Measurements from ENCODE around the gene SMARCE1.

SMARCE1 gene

DNA sequence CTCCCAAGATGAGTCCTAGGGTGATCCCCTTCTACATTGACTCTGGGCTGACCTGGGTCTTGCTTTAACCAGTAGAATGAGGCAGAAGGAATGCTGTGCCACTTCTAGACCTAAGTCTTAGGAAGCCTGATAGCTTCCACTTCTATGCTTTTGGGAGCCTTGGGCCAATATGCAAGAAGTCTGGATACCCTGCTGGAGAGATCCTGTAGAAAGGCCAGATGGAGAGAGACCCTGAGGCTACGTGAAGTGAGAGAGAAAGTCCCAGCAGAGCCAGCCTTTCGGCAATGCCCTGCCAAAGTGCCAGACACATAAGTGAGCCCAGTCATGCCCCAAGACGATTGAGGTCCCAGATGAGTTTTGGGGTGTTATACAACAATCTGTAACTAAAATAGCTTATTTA lies 15.6 kb upstream of the SMARCE1 start:
- Histone ChIP-seq H4K20me1 (ENCODE audit: insufficient read depth, low read length) (no peaks in the 10 kb centered on the region), H3K79me2 (ENCODE audit: insufficient read depth, low read length) (no peaks in the 10 kb centered on the region), H3K27ac (ENCODE audit: low read depth, low read length, poor library complexity, severe bottlenecking) (no peak overlapping the region), H3K9me2 (ENCODE audit: low read depth, low read length) (no peaks in the 10 kb centered on the region), H3K9me3 (ENCODE audit: low read length) (no peaks in the 10 kb centered on the region), H3K9ac (ENCODE audit: low read length) (no peak overlapping the region), H3K4me2 (ENCODE audit: low read length) (no peak overlapping the region), H3K4me3 (ENCODE audit: low read depth, low read length, poor library complexity, severe bottlenecking) (no peak overlapping the region), H2AFZ (ENCODE audit: low read length) (no peak overlapping the region), H3K4me1 (ENCODE audit: insufficient read depth, low read length, severe bottlenecking) (no peaks in the 10 kb centered on the region), H3K36me3 (ENCODE audit: insufficient read depth, low read length) (no peaks in the 10 kb centered on the region), H3K27me3 (ENCODE audit: insufficient read depth, low read length) (peaks cover 6% of the 10 kb centered on the region; the same call in 1 of the 2 replicates), H3F3A (ENCODE audit: insufficient read depth, low read length) (no peaks in the 10 kb centered on the region)
- TF ChIP-seq, protein P1, sequence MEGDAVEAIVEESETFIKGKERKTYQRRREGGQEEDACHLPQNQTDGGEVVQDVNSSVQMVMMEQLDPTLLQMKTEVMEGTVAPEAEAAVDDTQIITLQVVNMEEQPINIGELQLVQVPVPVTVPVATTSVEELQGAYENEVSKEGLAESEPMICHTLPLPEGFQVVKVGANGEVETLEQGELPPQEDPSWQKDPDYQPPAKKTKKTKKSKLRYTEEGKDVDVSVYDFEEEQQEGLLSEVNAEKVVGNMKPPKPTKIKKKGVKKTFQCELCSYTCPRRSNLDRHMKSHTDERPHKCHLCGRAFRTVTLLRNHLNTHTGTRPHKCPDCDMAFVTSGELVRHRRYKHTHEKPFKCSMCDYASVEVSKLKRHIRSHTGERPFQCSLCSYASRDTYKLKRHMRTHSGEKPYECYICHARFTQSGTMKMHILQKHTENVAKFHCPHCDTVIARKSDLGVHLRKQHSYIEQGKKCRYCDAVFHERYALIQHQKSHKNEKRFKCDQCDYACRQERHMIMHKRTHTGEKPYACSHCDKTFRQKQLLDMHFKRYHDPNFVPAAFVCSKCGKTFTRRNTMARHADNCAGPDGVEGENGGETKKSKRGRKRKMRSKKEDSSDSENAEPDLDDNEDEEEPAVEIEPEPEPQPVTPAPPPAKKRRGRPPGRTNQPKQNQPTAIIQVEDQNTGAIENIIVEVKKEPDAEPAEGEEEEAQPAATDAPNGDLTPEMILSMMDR (IDR thresholded peaks at IDR 0.05; ENCODE audit: low read length), result no peak
- TF ChIP-seq EZH2 (IDR thresholded peaks at IDR 0.05; ENCODE audit: borderline replicate concordance, low read length), result no peak

DNA sequence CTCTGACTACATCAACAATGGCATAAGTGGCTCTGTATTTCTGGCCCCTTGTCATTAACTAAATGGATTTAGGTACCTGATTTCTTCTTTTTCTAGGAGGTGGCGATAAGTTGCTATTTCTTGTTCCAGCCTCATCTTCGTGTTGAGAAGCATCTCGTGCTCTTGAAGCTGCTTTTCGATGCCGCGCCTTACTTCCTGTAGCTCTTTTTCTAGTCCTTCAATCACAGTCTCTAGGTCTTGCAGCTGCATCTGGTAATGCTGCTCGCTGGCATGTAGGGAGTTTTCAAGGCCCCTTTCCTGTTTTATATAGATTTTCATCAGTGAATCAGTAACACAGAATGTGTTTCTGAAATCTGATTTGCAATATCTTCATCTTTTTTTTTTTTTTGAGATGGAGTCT lies 12.3 kb upstream of the SMARCE1 start:
- no peak overlapping the region for H2AFZ ChIP-seq (ENCODE audit: low read length)
- no peak overlapping the region for H3K4me2 ChIP-seq (ENCODE audit: low read length)
- H3K9me3 ChIP-seq (ENCODE audit: low read length), result no peaks in the 10 kb centered on the region
- no peaks in the 10 kb centered on the region for H3F3A ChIP-seq (ENCODE audit: insufficient read depth, low read length)
- no peaks in the 10 kb centered on the region for H3K79me2 ChIP-seq (ENCODE audit: insufficient read depth, low read length)
- TF ChIP-seq EZH2 (IDR thresholded peaks at IDR 0.05; ENCODE audit: borderline replicate concordance, low read length), result no peak
- TF ChIP-seq, protein P1 (IDR thresholded peaks at IDR 0.05; ENCODE audit: low read length), result no peak
- H3K36me3 ChIP-seq (ENCODE audit: insufficient read depth, low read length), result no peaks in the 10 kb centered on the region
- H3K27ac ChIP-seq (ENCODE audit: low read depth, low read length, poor library complexity, severe bottlenecking), result no peak overlapping the region
- H3K9me2 ChIP-seq (ENCODE audit: low read depth, low read length), result no peaks in the 10 kb centered on the region
- H3K9ac ChIP-seq (ENCODE audit: low read length), result no peak overlapping the region
- H3K27me3 ChIP-seq (ENCODE audit: insufficient read depth, low read length), result no peaks in the 10 kb centered on the region
- no peaks in the 10 kb centered on the region for H3K4me1 ChIP-seq (ENCODE audit: insufficient read depth, low read length, severe bottlenecking)
- H4K20me1 ChIP-seq (ENCODE audit: insufficient read depth, low read length), result no peaks in the 10 kb centered on the region
- H3K4me3 ChIP-seq (ENCODE audit: low read depth, low read length, poor library complexity, severe bottlenecking), result no peak overlapping the region

DNA sequence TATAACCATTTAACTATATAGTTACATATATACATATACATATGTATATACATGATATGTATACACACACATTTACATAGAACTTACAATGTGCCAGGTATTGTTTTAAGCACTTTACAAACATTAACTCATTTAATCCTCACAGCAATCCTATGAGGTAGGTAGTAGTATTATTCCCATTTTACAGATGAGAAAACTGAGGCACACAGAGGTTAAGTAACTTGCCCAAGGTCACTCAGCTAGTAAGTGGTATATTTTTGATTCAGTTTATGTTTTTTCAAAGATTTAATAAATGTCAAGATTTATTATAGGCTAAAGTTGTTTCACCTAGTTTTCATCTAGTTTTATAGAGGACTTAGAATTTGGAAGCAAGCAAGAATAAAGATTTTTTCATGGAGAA lies 10.8 kb upstream of the SMARCE1 start:
- no peaks in the 10 kb centered on the region for H4K20me1 ChIP-seq (ENCODE audit: insufficient read depth, low read length)
- H3K4me1 ChIP-seq (ENCODE audit: insufficient read depth, low read length, severe bottlenecking), result no peaks in the 10 kb centered on the region
- no peak overlapping the region for H3K9ac ChIP-seq (ENCODE audit: low read length)
- H3K9me3 ChIP-seq (ENCODE audit: low read length), result no peaks in the 10 kb centered on the region
- no peak overlapping the region for H3K27ac ChIP-seq (ENCODE audit: low read depth, low read length, poor library complexity, severe bottlenecking)
- H3K4me2 ChIP-seq (ENCODE audit: low read length), result no peak overlapping the region
- H3K4me3 ChIP-seq (ENCODE audit: low read depth, low read length, poor library complexity, severe bottlenecking), result no peak overlapping the region
- no peaks in the 10 kb centered on the region for H3K36me3 ChIP-seq (ENCODE audit: insufficient read depth, low read length)
- no peak for TF ChIP-seq EZH2 (IDR thresholded peaks at IDR 0.05; ENCODE audit: borderline replicate concordance, low read length)
- TF ChIP-seq, protein P1 (IDR thresholded peaks at IDR 0.05; ENCODE audit: low read length), result no peak
- H2AFZ ChIP-seq (ENCODE audit: low read length), result no peak overlapping the region
- H3F3A ChIP-seq (ENCODE audit: insufficient read depth, low read length), result no peaks in the 10 kb centered on the region
- no peaks in the 10 kb centered on the region for H3K79me2 ChIP-seq (ENCODE audit: insufficient read depth, low read length)
- H3K27me3 ChIP-seq (ENCODE audit: insufficient read depth, low read length), result no peaks in the 10 kb centered on the region
- H3K9me2 ChIP-seq (ENCODE audit: low read depth, low read length), result no peaks in the 10 kb centered on the region

All from OCI-LY1 (cell line).